Measurements from ENCODE around the gene ARAP2.
"Not testable (repeated sequence)": the region's sequence is repeated elsewhere in the genome, so short reads cannot be mapped to it uniquely, and the experiment has no call there.

Gene ARAP2

DNA sequence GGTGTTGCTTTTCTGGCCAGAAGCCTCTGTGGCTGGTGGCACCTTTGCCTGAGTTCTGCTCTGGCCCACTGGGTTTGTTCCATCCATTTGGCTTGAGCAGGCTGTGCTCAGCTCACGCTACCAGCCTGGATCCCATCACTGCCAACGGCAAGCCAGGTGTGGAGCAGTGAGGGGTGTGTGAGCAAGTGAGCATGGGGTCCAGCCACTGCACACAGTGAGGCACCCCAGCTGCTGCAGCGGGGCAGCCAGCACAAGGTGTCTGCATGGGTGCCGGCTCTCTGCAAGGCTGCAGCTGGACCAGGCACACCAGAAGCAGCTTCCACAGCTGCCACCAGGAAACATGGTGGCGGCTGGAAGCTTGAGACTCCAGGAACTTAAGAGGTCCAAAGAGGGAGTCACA is 46.8 kb downstream of the ARAP2 start:
- no peak overlapping the region for H3K4me3 ChIP-seq (ENCODE audit: low read depth, low read length)
- no peaks in the 10 kb centered on the region for H3K27me3 ChIP-seq (ENCODE audit: insufficient read depth, low read length)
- no peak overlapping the region for H3K27ac ChIP-seq (ENCODE audit: low read depth, low read length)
- H3K4me1 ChIP-seq (ENCODE audit: control insufficient read depth, insufficient read depth, low read length, unreplicated experiment): no peaks in the 10 kb centered on the region
- no peaks in the 10 kb centered on the region for H3K36me3 ChIP-seq (ENCODE audit: insufficient read depth, low read length)
- no peaks in the 10 kb centered on the region for H3K79me2 ChIP-seq (ENCODE audit: control insufficient read depth, insufficient read depth, low read length, unreplicated experiment)
- no peak overlapping the region for H2AFZ ChIP-seq (ENCODE audit: low read length, unreplicated experiment)

DNA sequence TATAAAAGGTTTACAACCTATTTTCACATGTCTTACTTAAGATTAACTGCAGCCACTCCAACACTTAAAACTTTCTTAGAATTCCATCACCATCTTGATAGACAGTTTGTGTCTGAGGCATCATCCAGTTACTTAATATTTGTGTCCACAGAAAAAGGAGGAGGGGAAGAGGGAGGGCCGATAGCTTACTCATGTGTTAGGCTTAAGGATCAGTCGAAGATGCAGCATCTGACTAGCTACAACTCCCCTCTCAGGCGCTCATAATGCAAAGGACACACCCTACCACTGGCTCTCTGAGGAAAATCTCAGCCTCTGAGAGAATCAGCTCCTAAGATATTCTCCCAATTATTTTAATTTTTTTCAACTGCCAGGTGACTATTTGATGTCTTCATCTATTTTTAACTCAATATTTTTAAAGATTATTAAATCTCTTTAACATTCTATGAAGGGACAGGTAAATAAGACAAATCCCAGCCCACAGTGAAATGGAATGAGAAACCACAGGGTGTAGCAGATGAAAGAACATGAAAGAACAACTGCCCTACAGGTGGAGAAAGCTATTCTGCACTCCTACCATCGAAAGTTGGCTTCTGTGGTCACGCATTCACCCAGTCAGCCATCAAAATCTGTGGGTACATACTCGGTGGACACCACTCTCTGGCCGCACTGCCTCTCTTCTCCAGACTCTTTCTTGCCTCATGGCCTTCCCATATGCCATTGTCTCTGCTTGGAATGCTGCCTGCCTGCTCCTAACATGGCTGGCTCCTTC is 48.0 kb downstream of the ARAP2 start:
- Histone ChIP-seq H3K79me2 (ENCODE audit: control insufficient read depth, insufficient read depth, low read length, unreplicated experiment) (no peaks in the 10 kb centered on the region), H3K27me3 (ENCODE audit: insufficient read depth, low read length) (no peaks in the 10 kb centered on the region), H3K4me3 (ENCODE audit: low read depth, low read length) (no peak overlapping the region), H3K4me1 (ENCODE audit: control insufficient read depth, insufficient read depth, low read length, unreplicated experiment) (no peaks in the 10 kb centered on the region), H3K36me3 (ENCODE audit: insufficient read depth, low read length) (no peaks in the 10 kb centered on the region), H3K27ac (ENCODE audit: low read depth, low read length) (no peak overlapping the region), H2AFZ (ENCODE audit: low read length, unreplicated experiment) (no peak overlapping the region)

DNA sequence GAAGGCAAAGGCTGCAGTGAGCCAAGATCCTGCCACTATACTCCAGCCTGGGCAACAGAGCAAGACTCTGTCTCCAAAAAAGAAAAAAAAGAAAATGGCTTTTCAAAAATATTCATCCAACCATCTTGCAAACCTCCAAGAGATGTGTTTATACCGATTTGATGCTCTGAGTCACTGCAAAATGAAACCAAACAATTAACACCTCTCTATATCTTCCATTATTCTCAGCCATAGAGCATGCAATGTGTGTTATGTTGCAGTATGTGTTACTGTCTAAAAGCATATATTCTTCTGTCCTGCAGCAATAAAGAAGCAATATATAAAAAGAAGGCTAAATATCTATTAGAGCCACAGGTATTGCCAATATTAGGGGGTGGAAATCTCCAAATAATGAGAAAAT is 51.4 kb downstream of the ARAP2 start:
- H2AFZ ChIP-seq (ENCODE audit: low read length, unreplicated experiment): no peak overlapping the region
- no peaks in the 10 kb centered on the region for H3K4me1 ChIP-seq (ENCODE audit: control insufficient read depth, insufficient read depth, low read length, unreplicated experiment)
- H3K27me3 ChIP-seq (ENCODE audit: insufficient read depth, low read length): no peaks in the 10 kb centered on the region
- no peaks in the 10 kb centered on the region for H3K79me2 ChIP-seq (ENCODE audit: control insufficient read depth, insufficient read depth, low read length, unreplicated experiment)
- H3K27ac ChIP-seq (ENCODE audit: low read depth, low read length): no peak overlapping the region
- H3K36me3 ChIP-seq (ENCODE audit: insufficient read depth, low read length): no peaks in the 10 kb centered on the region
- H3K4me3 ChIP-seq (ENCODE audit: low read depth, low read length): no peak overlapping the region

DNA sequence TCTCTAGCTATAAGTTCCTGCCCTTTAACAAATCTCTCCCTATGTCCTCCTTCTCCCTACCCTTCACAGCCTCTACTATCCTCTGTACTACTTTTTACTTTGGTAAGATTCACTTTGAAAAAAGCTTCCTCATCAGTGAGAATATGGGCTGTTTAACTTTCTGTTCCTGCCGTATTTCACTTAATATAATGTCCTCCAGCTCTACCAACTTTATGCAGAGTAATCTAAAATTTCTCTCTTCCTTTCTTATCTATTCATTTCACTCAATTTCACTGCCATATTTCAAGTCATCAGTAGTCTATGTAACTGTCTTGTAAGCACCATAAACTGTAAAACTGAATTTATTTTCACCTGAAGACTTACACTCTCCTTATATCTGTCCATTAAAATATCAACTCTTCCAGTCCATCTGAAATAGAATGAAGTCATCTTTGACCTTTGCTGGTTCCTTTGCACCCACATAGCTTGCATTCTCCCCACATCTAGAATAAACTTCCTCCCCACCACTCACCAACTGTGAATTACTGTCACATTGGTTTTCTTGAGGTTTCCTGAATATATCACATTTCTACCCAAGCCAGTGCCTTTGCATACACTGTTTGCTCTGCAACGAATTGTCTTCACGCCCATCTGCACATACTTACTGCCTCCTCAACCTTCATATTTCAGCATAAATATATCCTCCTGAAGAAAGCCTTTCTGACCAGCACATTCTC is 54.6 kb downstream of the ARAP2 start:
- Histone ChIP-seq H3K4me3 (ENCODE audit: low read depth, low read length) (no peak overlapping the region), H3K27me3 (ENCODE audit: insufficient read depth, low read length) (no peaks in the 10 kb centered on the region), H3K4me1 (ENCODE audit: control insufficient read depth, insufficient read depth, low read length, unreplicated experiment) (no peaks in the 10 kb centered on the region), H3K27ac (ENCODE audit: low read depth, low read length) (no peak overlapping the region), H2AFZ (ENCODE audit: low read length, unreplicated experiment) (no peak overlapping the region), H3K79me2 (ENCODE audit: control insufficient read depth, insufficient read depth, low read length, unreplicated experiment) (no peaks in the 10 kb centered on the region), H3K36me3 (ENCODE audit: insufficient read depth, low read length) (no peaks in the 10 kb centered on the region)

DNA sequence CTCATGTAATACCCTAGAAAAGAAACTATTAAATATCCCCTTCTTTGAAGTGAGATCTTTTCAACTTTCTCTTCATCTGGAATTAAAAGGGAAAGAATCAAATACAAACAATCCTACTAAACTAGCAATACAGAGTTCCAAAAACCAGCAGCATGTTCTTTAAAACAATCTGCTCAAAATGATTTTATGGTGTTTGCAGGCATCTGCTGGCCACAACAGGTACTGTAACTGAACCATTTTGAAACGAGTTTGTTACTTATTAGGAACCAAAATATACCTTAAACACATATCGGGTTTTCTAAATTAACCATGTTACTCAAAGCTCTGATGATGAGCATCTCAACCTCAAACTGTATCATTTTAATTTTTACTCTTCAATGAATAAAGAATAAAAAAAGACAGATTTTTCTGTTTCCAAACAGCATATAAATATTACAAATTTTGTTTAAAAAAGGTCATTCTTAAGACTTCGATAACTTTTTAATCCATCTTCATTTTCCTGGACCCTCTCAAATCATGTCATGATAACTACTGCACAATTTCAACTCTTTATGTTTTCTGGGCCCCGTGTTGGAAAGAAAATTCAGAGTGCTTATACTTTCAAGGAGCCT is 56.5 kb downstream of the ARAP2 start:
- no peaks in the 10 kb centered on the region for H3K36me3 ChIP-seq (ENCODE audit: insufficient read depth, low read length)
- H3K27ac ChIP-seq (ENCODE audit: low read depth, low read length): no peak overlapping the region
- no peak overlapping the region for H2AFZ ChIP-seq (ENCODE audit: low read length, unreplicated experiment)
- H3K79me2 ChIP-seq (ENCODE audit: control insufficient read depth, insufficient read depth, low read length, unreplicated experiment): no peaks in the 10 kb centered on the region
- no peaks in the 10 kb centered on the region for H3K27me3 ChIP-seq (ENCODE audit: insufficient read depth, low read length)
- H3K4me3 ChIP-seq (ENCODE audit: low read depth, low read length): no peak overlapping the region
- H3K4me1 ChIP-seq (ENCODE audit: control insufficient read depth, insufficient read depth, low read length, unreplicated experiment): no peaks in the 10 kb centered on the region

DNA sequence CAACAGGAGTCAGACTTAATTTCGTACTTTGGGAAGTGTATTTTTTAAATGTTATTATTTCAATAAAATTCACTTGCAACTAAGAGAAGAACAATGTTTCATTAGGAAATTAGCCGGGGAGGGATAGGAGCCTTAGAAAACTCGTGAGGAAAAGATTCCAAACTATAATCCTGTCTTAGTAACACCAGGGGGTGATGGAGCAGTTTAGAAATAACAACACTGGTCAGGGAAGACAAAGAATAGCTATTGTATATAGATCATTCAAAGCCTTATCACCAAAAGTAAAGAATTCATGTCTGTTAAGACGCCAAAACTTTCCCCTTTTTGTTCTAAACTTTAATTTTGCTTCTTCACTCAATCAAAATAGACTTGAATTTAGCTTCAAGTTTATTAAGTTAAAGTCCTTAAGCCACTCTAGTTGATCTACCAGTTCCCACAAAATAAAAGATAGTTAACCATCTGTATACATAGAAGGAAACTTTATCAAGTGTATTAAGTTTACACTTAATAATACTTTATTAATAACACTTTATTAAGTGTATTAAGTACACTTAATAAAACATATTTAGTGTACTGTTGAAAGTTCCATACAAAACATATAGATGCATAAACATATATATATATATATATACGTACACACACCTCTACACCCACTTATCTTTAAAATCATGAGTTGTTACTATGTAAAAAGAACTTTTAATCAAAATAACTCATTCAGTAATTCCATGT is 60.5 kb downstream of the ARAP2 start:
- no peak overlapping the region for H3K4me3 ChIP-seq (ENCODE audit: low read depth, low read length)
- H3K79me2 ChIP-seq (ENCODE audit: control insufficient read depth, insufficient read depth, low read length, unreplicated experiment): no peaks in the 10 kb centered on the region
- H3K27me3 ChIP-seq (ENCODE audit: insufficient read depth, low read length): no peaks in the 10 kb centered on the region
- H2AFZ ChIP-seq (ENCODE audit: low read length, unreplicated experiment): no peak overlapping the region
- H3K27ac ChIP-seq (ENCODE audit: low read depth, low read length): no peak overlapping the region
- no peaks in the 10 kb centered on the region for H3K36me3 ChIP-seq (ENCODE audit: insufficient read depth, low read length)
- H3K4me1 ChIP-seq (ENCODE audit: control insufficient read depth, insufficient read depth, low read length, unreplicated experiment): no peaks in the 10 kb centered on the region

DNA sequence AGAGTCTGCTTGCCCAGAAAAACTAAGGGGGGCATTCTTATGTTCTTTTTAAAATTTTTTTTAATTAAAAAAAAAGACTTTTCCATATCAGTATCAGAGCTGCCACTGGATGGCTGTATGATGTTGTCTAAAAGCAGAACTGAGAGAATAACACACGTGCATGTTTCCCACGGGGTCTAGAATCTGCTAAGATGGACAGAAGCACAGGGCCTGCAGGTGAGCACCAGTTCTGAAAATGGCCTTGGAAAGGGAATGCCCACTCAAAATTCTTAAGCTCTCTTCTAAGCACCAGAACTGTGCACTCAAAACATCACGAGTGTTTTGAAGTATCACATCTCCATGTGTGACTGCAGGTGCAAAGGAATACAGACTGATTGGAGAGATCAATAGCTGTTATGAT is 61.1 kb downstream of the ARAP2 start:
- H3K4me3 ChIP-seq (ENCODE audit: low read depth, low read length): no peak overlapping the region
- H3K79me2 ChIP-seq (ENCODE audit: control insufficient read depth, insufficient read depth, low read length, unreplicated experiment): no peaks in the 10 kb centered on the region
- H3K36me3 ChIP-seq (ENCODE audit: insufficient read depth, low read length): no peaks in the 10 kb centered on the region
- no peaks in the 10 kb centered on the region for H3K4me1 ChIP-seq (ENCODE audit: control insufficient read depth, insufficient read depth, low read length, unreplicated experiment)
- H3K27me3 ChIP-seq (ENCODE audit: insufficient read depth, low read length): no peaks in the 10 kb centered on the region
- H3K27ac ChIP-seq (ENCODE audit: low read depth, low read length): no peak overlapping the region
- H2AFZ ChIP-seq (ENCODE audit: low read length, unreplicated experiment): no peak overlapping the region

DNA sequence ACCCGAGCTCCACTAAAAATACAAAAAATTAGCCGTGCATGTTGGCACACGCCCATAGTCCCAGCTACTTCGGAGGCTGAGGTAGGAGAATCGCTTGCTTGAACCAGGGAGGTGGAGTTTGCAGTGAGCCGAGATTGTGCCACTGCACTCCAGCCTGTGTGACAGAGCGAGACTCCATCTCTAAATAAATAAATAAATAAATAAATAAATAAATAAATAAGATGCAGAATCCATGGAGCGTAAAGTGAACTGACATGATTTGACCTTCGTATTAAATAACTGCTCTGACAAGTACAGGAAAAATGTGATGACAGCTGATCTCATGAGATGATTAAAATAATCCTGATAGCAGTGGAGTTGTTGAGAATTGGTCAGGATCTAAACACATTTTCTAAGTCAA is 62.0 kb downstream of the ARAP2 start:
- not testable (repeated sequence) for H3K27ac ChIP-seq (ENCODE audit: low read depth, low read length); H3K36me3 ChIP-seq (ENCODE audit: insufficient read depth, low read length)

DNA sequence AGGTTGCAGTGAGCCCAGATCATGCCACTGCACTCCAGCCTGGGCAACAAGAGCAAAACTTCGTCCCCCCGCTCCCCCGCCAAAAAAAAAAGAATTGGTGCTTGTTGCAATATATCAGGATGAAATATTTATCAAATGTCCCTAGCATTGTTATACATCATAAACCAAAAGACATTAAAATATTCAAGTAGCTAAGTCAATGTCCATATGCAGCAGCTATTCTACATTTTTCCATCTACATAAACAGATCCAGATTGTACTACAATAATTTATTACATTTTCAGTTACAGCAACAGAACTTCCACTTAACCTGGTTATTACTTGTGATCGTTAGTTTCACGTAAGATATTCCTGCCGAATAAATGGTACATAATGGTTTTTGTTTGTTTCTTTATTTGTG is 64.1 kb downstream of the ARAP2 start:
- Histone ChIP-seq H3K4me3 (ENCODE audit: low read depth, low read length) (no peak overlapping the region), H3K27ac (ENCODE audit: low read depth, low read length) (no peak overlapping the region), H3K79me2 (ENCODE audit: control insufficient read depth, insufficient read depth, low read length, unreplicated experiment) (no peaks in the 10 kb centered on the region), H2AFZ (ENCODE audit: low read length, unreplicated experiment) (no peak overlapping the region), H3K27me3 (ENCODE audit: insufficient read depth, low read length) (no peaks in the 10 kb centered on the region), H3K36me3 (ENCODE audit: insufficient read depth, low read length) (no peaks in the 10 kb centered on the region), H3K4me1 (ENCODE audit: control insufficient read depth, insufficient read depth, low read length, unreplicated experiment) (no peaks in the 10 kb centered on the region)

More for the DNA sequence above, 62.0 kb downstream of the ARAP2 start:
- H3K4me3 ChIP-seq (ENCODE audit: low read depth, low read length); H3K27me3 ChIP-seq (ENCODE audit: insufficient read depth, low read length); H2AFZ ChIP-seq (ENCODE audit: low read length, unreplicated experiment); H3K4me1 ChIP-seq (ENCODE audit: control insufficient read depth, insufficient read depth, low read length, unreplicated experiment); H3K79me2 ChIP-seq (ENCODE audit: control insufficient read depth, insufficient read depth, low read length, unreplicated experiment): not testable (repeated sequence)

DNA sequence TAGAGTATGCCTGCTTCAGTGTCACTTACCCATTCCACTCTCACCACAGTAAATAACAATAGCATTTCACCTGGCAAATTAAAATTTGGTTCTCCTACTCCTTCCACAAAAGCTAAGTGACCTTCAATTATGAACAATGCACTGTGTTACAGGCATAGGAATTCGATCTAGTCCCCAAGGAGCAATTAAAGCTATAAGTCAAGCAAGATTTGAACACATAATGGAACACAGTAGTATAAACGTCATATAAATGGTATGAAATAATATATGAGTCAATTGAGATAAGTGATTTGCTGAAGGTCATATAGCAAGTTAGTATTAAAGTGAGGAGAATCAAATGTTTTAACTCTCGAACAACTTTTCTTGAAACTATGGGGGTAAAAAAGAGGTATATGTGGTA is 65.8 kb downstream of the ARAP2 start:
- Histone ChIP-seq H3K4me3 (ENCODE audit: low read depth, low read length) (no peak overlapping the region), H3K36me3 (ENCODE audit: insufficient read depth, low read length) (no peaks in the 10 kb centered on the region), H3K27me3 (ENCODE audit: insufficient read depth, low read length) (no peaks in the 10 kb centered on the region), H3K27ac (ENCODE audit: low read depth, low read length) (no peak overlapping the region), H3K79me2 (ENCODE audit: control insufficient read depth, insufficient read depth, low read length, unreplicated experiment) (no peaks in the 10 kb centered on the region), H3K4me1 (ENCODE audit: control insufficient read depth, insufficient read depth, low read length, unreplicated experiment) (no peaks in the 10 kb centered on the region), H2AFZ (ENCODE audit: low read length, unreplicated experiment) (no peak overlapping the region)

Measured in ACC112 (cell line).